Hair follicle dermal papilla cell (primary cell): ENCODE data around the gene TANK. TPM values are rescaled to one million over a fixed set of nuclear protein-coding genes. Genes with fewer than 3 reads are reported as not detected.

ENCODE experiments used
- total RNA-seq: library from RNA; depleted of rRNA; stranded (reverse); fragments of >200 nt; gene quantifications from 2 replicates; pipeline ENCODE4 v1.2.3, GENCODE V29; 2012

The TANK gene, protein sequence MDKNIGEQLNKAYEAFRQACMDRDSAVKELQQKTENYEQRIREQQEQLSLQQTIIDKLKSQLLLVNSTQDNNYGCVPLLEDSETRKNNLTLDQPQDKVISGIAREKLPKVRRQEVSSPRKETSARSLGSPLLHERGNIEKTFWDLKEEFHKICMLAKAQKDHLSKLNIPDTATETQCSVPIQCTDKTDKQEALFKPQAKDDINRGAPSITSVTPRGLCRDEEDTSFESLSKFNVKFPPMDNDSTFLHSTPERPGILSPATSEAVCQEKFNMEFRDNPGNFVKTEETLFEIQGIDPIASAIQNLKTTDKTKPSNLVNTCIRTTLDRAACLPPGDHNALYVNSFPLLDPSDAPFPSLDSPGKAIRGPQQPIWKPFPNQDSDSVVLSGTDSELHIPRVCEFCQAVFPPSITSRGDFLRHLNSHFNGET
- total RNA-seq: 110 and 144 TPM in 2 replicates

GRCh38 chr2:161160226-161161073 is at the start of gene TANK:
TANK (plus strand) TSS chr2:161160428; CDS start chr2:161179663, 19,235 bp downstream.

Other genes starting within 250 kb of the TANK start
- 48.7 and 53.8 TPM in 2 replicates for gene PSMD14, start 148.0 kb downstream of the TANK start, total RNA-seq